LHCN-M2 (cell line): ENCODE data around the gene GRIA2. TPM values are rescaled to one million over a fixed set of nuclear protein-coding genes. Genes with fewer than 3 reads are reported as not detected.

Experiments
- DNase-seq: peaks from one replicate; pipeline ENCODE4 v3.0.0-alpha.2; 2012; ENCODE audit warnings: low read depth
- total RNA-seq: library from RNA; depleted of rRNA; stranded (reverse); fragments of >200 nt; gene quantifications from 2 replicates; pipeline ENCODE4 v1.2.3, GENCODE V29; 2014; rRNA removed

GRIA2 gene
- total RNA-seq, 1 experiment from 2014 or later = not detected

DNA sequence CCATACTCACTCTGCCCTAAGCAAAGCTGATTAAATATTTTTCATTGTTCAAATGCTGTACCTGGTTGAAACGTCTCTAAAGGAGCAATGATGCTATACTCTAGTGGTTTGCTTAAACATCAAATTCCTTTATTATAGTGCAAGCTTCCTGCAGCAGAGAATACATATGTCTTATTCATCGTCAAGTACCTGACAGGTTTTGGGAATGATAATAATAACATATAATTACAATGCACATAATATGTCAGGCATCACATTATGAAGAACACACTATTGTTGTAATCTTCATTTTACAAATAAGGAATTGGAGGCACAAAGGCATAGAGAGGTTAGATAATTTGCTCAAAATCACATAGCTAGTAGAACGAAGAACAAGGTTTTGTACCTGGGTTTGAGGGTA lies 151.6 kb downstream of the GRIA2 start:
- DNase-seq = no peak

DNA sequence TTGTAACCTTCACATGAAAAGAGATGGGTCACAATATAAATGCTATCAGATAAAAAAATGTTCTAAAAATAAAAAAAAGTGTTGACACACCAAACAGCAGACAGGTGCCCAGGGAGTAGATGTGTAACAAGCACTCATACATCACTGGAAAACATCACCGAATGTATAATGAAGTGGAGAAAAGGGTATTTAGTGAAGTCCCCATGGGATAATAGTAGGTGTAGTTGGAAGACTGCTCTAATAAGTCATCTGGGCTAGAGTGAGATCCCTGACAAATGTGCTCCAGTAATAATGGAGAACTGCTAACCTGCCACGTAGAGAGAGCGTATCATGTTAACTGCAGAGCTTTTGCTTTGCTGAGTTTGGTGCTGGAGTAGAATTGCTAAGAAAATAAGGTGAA lies 152.0 kb downstream of the GRIA2 start:
- DNase-seq = no peak

DNA sequence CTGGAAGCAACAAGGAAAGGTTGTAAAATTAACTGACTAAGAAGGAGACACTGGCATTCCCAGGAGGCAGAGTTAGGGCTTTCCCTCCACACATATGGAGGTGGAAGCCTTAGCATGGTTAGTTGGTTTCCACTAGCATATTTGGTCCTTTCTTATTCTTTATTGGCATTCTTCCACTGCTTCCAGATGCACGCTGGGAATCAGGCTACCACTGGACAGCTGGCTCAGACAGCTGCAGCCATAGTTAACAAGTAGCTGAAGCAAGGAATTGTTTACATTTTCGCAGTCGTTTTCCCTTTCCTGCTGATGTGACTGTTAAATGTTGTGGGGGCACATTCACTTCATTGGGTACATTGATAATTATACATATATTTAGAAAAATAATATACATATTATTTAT lies 169.2 kb downstream of the GRIA2 start:
- DNase-seq = peak; percentile 55

DNA sequence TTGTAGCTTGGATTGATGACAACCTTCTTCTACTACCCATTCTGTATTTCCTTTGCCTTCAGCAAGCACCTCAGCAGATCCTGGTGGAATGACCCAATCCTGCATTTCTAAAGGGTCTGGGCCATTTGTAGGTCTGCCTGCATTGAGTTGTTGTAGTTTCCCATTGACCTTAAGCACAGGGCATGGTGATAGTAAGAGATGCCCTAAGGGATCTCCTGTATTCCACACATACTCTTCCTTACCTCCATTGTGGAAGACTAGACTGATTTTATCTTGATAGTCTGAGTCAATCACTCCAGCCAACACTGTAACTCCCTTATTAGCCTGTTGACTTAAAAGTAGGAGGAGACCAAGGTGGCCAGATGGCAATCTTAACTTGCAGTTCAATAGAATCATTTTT lies 184.5 kb downstream of the GRIA2 start:
- DNase-seq = no peak

Other genes starting within 250 kb of the GRIA2 start
- 89.3 and 107 TPM in 2 replicates for gene PDGFC, start 248.9 kb upstream of the GRIA2 start, total RNA-seq
- gene GLRB, start 144.6 kb upstream of the GRIA2 start, total RNA-seq = 9.5 and 13.3 TPM in 2 replicates